Measurements from ENCODE around the gene CTXN3.

CTXN3 gene

DNA sequence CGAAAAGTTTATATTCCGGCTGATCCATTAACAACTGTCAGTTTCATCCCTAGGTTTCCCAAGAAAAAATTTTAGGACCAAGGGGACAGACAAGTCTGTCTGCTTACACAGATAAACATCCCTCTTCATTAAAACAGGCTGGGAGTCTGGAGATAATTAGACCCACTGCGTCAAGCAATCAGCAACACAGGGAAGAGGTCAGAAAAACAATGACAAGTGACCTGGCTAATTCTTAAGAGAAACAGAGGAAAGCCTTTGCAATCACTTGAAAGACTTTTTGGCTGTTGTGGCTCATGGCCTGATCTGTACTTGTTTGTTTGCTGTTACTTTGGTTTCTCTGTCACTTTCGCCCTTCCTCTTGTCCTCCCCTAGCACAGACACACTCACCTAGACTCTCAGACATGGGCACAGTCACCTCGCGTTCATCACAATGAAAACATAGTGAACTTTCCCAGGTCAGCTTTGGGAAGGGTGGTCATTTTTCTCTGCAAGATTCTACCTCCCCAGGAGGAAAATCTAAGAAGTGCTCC is 51.4 kb downstream of the CTXN3 start:
- DNase-seq: no peak

DNA sequence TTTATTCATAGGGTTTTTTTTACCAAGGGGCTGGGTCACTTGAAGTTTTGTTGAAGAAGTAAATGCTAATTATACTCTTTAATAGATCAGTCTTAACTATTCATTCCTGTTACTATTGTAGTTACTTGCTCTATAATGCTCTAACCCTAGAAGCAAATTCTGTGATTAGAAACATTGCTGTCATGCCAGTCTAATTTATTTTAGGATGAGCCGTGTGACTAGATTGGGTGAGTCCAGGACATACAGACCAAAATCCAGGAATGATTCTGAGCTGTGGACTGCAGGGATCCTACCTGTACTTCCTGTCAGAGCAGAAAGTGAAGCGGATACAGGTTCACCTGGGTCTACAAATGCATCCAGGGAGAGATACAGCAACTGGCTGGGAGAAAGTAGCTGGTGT is 53.6 kb downstream of the CTXN3 start:
- no peak for DNase-seq

DNA sequence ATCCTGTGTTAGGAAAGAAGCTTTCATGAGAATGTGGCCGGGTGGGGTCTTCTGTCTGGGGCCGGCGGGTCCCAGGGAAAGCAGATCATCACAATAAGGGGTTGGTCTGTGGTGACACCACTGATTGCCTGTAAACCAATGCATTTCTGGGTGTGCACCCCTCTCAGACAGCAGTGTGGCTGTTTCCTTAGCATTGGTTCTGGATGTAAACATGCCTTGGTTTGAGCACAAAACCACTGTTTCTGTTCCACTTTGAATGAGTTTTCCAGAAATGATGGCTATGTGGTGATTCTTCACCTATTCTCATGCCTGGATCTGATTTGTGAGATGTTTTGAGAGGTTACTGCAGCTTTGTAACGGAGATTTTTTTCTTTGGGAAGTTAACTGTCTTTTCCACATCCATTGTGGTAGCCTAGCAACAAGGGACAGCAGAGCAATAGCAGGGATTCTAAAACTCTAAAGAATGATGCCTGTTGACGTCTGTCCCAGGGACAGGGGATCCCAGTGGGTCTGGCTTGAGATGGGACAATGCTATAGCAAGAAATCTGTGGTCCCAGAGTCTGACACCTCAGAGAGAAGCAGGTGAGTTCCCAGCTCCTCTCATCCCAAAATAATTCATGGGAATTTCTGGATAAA is 54.2 kb downstream of the CTXN3 start, which contains the start of gene CCDC192:
CCDC192 (plus strand) TSS at position 466 of the 636 bp plus-strand sequence; CDS start at position 521, 55 bp downstream.
- no peak for DNase-seq

DNA sequence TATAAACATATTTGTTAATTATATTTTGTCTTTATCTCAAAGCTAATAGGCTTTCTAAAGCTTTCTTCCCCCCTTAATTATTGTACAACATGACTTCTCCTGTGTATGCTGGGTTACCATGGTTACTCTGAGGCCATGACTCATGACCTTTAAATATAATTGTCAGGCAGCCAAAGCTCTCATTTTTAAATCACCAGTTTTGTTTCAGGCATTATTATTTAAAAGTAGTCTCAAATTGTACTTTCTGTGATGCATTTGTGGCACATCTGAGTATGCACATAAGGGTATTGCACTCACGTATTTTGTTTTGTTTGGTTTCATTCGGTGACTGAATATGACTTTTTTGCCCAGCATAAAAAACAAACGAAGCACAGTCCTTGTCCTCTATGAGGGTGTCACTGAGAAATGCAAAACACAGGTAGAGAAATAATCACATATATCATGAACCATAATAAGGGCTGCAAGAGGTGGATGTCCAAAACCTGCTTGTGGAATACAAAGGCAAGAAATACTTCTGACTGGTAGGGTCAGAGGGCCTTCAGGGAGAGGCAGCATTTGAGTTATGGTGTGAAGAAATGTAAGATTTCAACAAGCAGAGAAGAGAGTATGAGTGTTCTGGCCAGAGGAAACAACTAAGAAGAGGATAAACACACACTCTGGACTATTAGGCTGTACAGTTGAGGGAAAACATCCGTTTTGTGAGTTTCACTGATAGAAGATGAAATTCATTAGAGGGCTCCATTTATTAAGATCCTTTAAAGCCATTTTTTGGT is 56.4 kb downstream of the CTXN3 start:
- DNase-seq: no peak

DNA sequence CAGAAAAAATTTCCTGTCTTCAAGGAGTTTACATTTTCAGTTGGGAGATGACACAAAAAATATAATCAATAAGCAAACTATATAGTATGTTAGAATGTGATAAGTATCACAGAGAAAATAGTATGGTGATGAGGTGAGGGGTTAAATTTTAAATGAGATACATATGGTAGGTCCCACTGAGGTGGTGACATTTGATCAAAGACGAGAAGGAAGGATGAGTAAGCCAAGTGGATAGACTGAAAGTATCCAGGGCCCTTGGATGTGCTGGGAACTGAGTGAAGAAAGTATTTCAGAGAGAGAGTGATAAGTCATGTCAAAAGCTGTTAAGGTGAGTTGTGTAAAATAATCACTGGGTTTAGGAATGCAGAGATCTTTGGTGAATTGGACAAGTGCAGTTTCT is 57.8 kb downstream of the CTXN3 start:
- DNase-seq: no peak

DNA sequence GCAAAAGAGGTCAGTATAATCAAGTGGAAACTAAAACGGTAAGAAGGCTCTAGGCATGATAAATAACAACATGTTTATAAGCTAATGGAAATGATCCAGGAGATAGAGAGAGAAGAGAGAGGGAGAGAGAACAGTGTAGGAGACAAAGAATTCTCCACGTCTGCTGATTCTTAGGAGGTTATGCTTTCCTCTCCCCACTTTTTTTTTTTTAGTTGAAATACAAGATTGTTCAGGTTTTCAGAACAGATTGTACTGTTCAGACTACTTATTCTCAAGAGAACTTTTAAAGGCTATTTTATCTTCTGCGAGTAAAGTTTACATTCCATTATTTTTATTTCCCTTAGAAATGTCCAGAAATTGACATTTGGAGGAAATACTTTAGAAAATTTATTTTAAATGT is 58.3 kb downstream of the CTXN3 start:
- no peak for DNase-seq
